DND-41 (cell line): Measurements from ENCODE around the gene RTN4RL1.

Experiments used
- CTCF ChIP-seq: IDR thresholded peaks from 2 replicates; pipeline ENCODE4 v1.5.1; 2012; ENCODE audit warnings: borderline replicate concordance, low read length, moderate library complexity, mild to moderate bottlenecking; ENCODE audit not compliant: poor library complexity, severe bottlenecking; ENCODE audit errors: extremely low read depth
- EZH2 ChIP-seq: IDR thresholded peaks from 3 replicates; pipeline ENCODE4 v1.6.1; 2012; ENCODE audit warnings: borderline replicate concordance, low read depth, mild to moderate bottlenecking, moderate library complexity, low read length, inconsistent platforms; ENCODE audit not compliant: severe bottlenecking

GRCh38 chr17:1906662-1907101 is 118.5 kb downstream of the RTN4RL1 start:
- no peak for TF ChIP-seq CTCF
- no peak for TF ChIP-seq EZH2
